HS-27A (cell line): Measurements from ENCODE around the gene DDX21.
A peak's percentile ranks its signal among the peaks of the same experiment; 100 is the strongest.
"Not testable (repeated sequence)": the region's sequence is repeated elsewhere in the genome, so short reads cannot be mapped to it uniquely, and the experiment has no call there.

Experiments used
- DNase-seq: peaks from one replicate; pipeline ENCODE4 v3.0.0-alpha.2; 2012; ENCODE audit warnings: low read depth, missing footprints

DDX21 gene

GRCh38 chr10:68988530-68989316 is 32.8 kb downstream of the DDX21 start, which contains the start of gene KIFBP:
KIFBP (plus strand) TSS chr10:68988803; CDS start chr10:68988833, 30 bp downstream.
- DNase-seq: peak; percentile 74

- no peak for DNase-seq
These were observed 33.5 kb downstream of the DDX21 start for GRCh38 chr10:68989317-68989990.

- DNase-seq: no peak
These were observed 36.9 kb downstream of the DDX21 start for GRCh38 chr10:68992636-68993440.

GRCh38 chr10:68997211-68997610 is 41.2 kb downstream of the DDX21 start:
- DNase-seq: no peak

- no peak for DNase-seq
These were observed 48.9 kb downstream of the DDX21 start for GRCh38 chr10:69004821-69005220.

- DNase-seq: no peak
These were observed 49.9 kb downstream of the DDX21 start for GRCh38 chr10:69005704-69006485.

GRCh38 chr10:69007260-69007659 is 51.3 kb downstream of the DDX21 start:
- no peak for DNase-seq

GRCh38 chr10:69009360-69009759 is 53.4 kb downstream of the DDX21 start:
- no peak for DNase-seq

- DNase-seq: no peak
These were observed 54.2 kb downstream of the DDX21 start for GRCh38 chr10:69010151-69010640.

- DNase-seq: not testable (repeated sequence)
These were observed 56.8 kb downstream of the DDX21 start for GRCh38 chr10:69012778-69013177.

- DNase-seq: no peak
These were observed 58.2 kb downstream of the DDX21 start for GRCh38 chr10:69014171-69014570.

- no peak for DNase-seq
These were observed 62.6 kb downstream of the DDX21 start for GRCh38 chr10:69018613-69019012.

- no peak for DNase-seq
These were observed 66.6 kb downstream of the DDX21 start for GRCh38 chr10:69022611-69023010.

- no peak for DNase-seq
These were observed 69.5 kb downstream of the DDX21 start for GRCh38 chr10:69025370-69025896.

GRCh38 chr10:69033256-69033655 is 77.3 kb downstream of the DDX21 start:
- DNase-seq: no peak
